Activated B cell treated with CpG ODN at 0.5 μM for 24 hours (primary cell): ENCODE data around the gene MINPP1. TPM values are rescaled to one million over a fixed set of nuclear protein-coding genes. Genes with fewer than 3 reads are reported as not detected.

Experiments used
- ATAC-seq: fragments of 200-7000 bp; cut with Tn5 transposase; one replicate; pipeline ENCODE4 v1.10.0; 2021; ENCODE audit warnings: low read depth, mild to moderate bottlenecking, moderate library complexity
- CTCF ChIA-PET: fragments of 350-600 bp; sonication (Branson Sonifier 250); formaldehyde crosslinking; loops from one replicate; lab custom pipeline; 2021; ENCODE audit warnings: antibody characterized with exemption; lab: Charles Lee
- POLR2A ChIA-PET: fragments of 350-600 bp; sonication (Branson Sonifier 250); formaldehyde crosslinking; loops from one replicate; lab custom pipeline; 2021; ENCODE audit warnings: antibody characterized with exemption; lab: Charles Lee
- DNase-seq: peaks from one replicate; pipeline ENCODE4 v3.0.0; 2022
- H3K27ac Mint-ChIP-seq: one replicate; pipeline ENCODE4 v1.8.0; 2020; ENCODE audit warnings: mixed read lengths
- H3K27me3 Mint-ChIP-seq: one replicate; pipeline ENCODE4 v1.8.0; 2021; ENCODE audit warnings: mixed read lengths
- H3K36me3 Mint-ChIP-seq: one replicate; pipeline ENCODE4 v1.8.0; 2021; ENCODE audit warnings: low read depth, mixed read lengths
- H3K4me1 Mint-ChIP-seq: one replicate; pipeline ENCODE4 v1.8.0; 2021; ENCODE audit warnings: mixed read lengths
- H3K4me3 Mint-ChIP-seq: one replicate; pipeline ENCODE4 v1.8.0; 2020; ENCODE audit warnings: mild to moderate bottlenecking, mixed read lengths
- H3K9me3 Mint-ChIP-seq: one replicate; pipeline ENCODE4 v1.8.0; 2020; ENCODE audit warnings: mixed read lengths
- intact Hi-C: fragments of 100-400 bp; cut with micrococcal nuclease; formaldehyde crosslinking; loops from one replicate; pipeline ENCODE4 v1.15.1; 2024
- total RNA-seq: library from RNA; stranded (reverse); gene quantifications from 2 replicates; pipeline ENCODE4 v1.2.3, GENCODE V29; 2022
- TF ChIP-seq, protein P1 (sequence below): fragments of 200-600 bp; IDR thresholded peaks from one replicate; pipeline ENCODE4 v1.8.0; 2022; ENCODE audit warnings: antibody characterized with exemption, mild to moderate bottlenecking

MINPP1 gene
- total RNA-seq, 1 donor from 2014 or later, result 7.3 TPM

DNA sequence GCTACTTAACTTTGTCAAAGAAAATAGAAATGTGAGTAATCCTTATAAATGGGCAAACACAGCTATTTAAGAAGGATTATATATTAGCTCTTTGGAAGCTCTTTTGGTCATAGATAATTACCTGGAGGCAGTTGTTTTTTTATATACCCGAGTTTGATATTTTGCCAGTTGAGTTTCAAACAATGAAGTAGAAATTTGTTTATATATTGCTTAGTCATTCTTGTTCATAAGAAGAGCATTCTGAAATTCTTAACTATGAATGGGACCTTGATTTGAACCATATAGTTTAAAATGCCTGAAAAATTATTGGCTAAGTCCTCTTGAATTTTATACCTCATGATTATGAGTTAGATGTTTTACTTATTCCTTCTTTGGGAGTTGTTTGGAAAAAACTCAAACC is 36.4 kb downstream of the MINPP1 start:
- H3K9me3 Mint-ChIP-seq, result peaks cover 12% of the 10 kb centered on the region
- ChIA-PET POLR2A (no interaction called here), CTCF (no interaction called here)
- no peak overlapping the region for H3K4me3 Mint-ChIP-seq
- no peak for DNase-seq
- no peak overlapping the region for H3K27ac Mint-ChIP-seq
- H3K36me3 Mint-ChIP-seq, result peaks cover 41% of the 10 kb centered on the region
- H3K27me3 Mint-ChIP-seq, result no peaks in the 10 kb centered on the region
- TF ChIP-seq, protein P1, sequence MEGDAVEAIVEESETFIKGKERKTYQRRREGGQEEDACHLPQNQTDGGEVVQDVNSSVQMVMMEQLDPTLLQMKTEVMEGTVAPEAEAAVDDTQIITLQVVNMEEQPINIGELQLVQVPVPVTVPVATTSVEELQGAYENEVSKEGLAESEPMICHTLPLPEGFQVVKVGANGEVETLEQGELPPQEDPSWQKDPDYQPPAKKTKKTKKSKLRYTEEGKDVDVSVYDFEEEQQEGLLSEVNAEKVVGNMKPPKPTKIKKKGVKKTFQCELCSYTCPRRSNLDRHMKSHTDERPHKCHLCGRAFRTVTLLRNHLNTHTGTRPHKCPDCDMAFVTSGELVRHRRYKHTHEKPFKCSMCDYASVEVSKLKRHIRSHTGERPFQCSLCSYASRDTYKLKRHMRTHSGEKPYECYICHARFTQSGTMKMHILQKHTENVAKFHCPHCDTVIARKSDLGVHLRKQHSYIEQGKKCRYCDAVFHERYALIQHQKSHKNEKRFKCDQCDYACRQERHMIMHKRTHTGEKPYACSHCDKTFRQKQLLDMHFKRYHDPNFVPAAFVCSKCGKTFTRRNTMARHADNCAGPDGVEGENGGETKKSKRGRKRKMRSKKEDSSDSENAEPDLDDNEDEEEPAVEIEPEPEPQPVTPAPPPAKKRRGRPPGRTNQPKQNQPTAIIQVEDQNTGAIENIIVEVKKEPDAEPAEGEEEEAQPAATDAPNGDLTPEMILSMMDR, result no peak
- no peak for ATAC-seq
- intact Hi-C loops, result no loop called here
- H3K4me1 Mint-ChIP-seq, result peaks cover 4% of the 10 kb centered on the region

GRCh38 chr10:87544721-87545120 is 40.0 kb downstream of the MINPP1 start:
- ChIA-PET CTCF (no interaction called here), POLR2A (no interaction called here)
- Mint-ChIP-seq H3K36me3 (peaks cover 39% of the 10 kb centered on the region), H3K4me1 (peaks cover 4% of the 10 kb centered on the region), H3K9me3 (peaks cover 12% of the 10 kb centered on the region), H3K4me3 (no peak overlapping the region), H3K27ac (no peak overlapping the region), H3K27me3 (no peaks in the 10 kb centered on the region)
- TF ChIP-seq, protein P1, result no peak
- intact Hi-C loops, result no loop called here
- no peak for ATAC-seq
- DNase-seq, result no peak

DNA sequence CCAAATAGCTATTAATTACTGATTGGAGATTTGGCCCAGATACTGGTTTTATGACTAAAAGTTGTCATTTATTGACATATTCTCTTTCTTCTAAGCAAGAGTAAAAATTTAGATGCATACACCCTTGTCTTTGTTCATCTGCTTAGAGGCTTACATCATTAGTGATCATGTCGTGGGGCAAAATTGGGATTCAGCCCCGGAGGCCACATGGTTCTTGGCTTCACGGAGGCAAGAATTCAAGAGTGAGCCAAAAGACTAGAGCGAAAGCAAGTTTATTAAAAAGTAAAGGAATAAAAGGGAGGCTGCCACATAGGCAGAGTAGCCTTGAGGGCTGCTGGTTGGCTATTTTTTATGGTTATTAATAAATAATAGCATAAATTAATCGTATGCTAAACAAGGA is 41.1 kb downstream of the MINPP1 start:
- TF ChIP-seq, protein P1, result no peak
- Mint-ChIP-seq H3K27ac (no peak overlapping the region), H3K27me3 (no peaks in the 10 kb centered on the region), H3K4me3 (no peak overlapping the region), H3K9me3 (peaks cover 12% of the 10 kb centered on the region), H3K36me3 (peaks cover 33% of the 10 kb centered on the region), H3K4me1 (peaks cover 4% of the 10 kb centered on the region)
- ChIA-PET CTCF (no interaction called here), POLR2A (no interaction called here)
- DNase-seq, result no peak
- intact Hi-C loops, result no loop called here
- no peak for ATAC-seq

GRCh38 chr10:87546210-87546609 is 41.5 kb downstream of the MINPP1 start:
- ChIA-PET POLR2A (no interaction called here), CTCF (no interaction called here)
- DNase-seq (no peak), ATAC-seq (no peak)
- Mint-ChIP-seq H3K4me1 (peaks cover 4% of the 10 kb centered on the region), H3K27me3 (no peaks in the 10 kb centered on the region), H3K9me3 (peaks cover 12% of the 10 kb centered on the region), H3K27ac (no peak overlapping the region), H3K36me3 (peaks cover 32% of the 10 kb centered on the region), H3K4me3 (no peak overlapping the region)
- TF ChIP-seq, protein P1, result no peak
- intact Hi-C loops, result no loop called here

DNA sequence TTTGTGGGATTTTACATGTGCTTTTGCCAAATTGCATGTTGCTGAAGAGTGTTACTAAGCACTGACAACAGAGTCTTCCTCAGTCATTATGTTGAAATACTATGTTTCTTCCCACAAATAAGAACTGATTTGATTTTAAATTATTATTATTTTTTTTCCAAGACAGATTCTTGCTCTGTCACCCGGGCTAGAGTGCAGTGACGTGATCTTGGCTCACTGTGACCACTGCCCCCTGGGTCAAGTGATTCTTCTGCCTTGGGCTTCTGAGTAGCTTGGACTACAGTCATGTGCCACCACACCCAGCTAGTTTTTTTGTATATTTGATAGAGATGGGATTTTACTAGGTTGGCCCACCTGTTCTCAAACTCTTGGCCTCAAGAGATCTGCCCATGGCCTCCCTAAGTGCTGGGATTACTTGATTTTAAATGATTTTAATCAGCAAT is 42.3 kb downstream of the MINPP1 start:
- CTCF ChIA-PET, result interaction anchor here (0.9 kb wide), 1 partner anchor 14 kb away, joined by 3 read pairs; no protein-coding TSS in a partner anchor
- H3K9me3 Mint-ChIP-seq, result peaks cover 10% of the 10 kb centered on the region
- peaks cover 26% of the 10 kb centered on the region for H3K36me3 Mint-ChIP-seq
- intact Hi-C loops, result no loop called here
- H3K27ac Mint-ChIP-seq, result no peak overlapping the region
- H3K27me3 Mint-ChIP-seq, result no peaks in the 10 kb centered on the region
- TF ChIP-seq, protein P1, result no peak
- no peak overlapping the region for H3K4me3 Mint-ChIP-seq
- H3K4me1 Mint-ChIP-seq, result peaks cover 4% of the 10 kb centered on the region
- POLR2A ChIA-PET, result no interaction called here
- no peak for ATAC-seq
- DNase-seq, result no peak
